Lower lobe of right lung (tissue), 2 donors: Measurements from ENCODE around the gene MEX3A. TPM values are rescaled to one million over a fixed set of nuclear protein-coding genes. Genes with fewer than 3 reads are reported as not detected.
A peak's percentile ranks its signal among the peaks of the same experiment; 100 is the strongest.
"Not testable (repeated sequence)": the region's sequence is repeated elsewhere in the genome, so short reads cannot be mapped to it uniquely, and the experiment has no call there.

Source experiments
- ATAC-seq, 2 donors: fragments of 200-7000 bp; cut with Tn5 transposase; one replicate each; pipeline ENCODE4 v1.9.1; 2020 to 2022; ENCODE audit warnings: mild to moderate bottlenecking in 2 of 2, moderate library complexity in 2 of 2
- DNase-seq: peaks from one replicate; pipeline ENCODE4 v3.0.0-alpha.2; 2020
- H3K27ac ChIP-seq: fragments of 200-600 bp; one replicate; pipeline ENCODE4 v1.8.0; 2022
- H3K27me3 ChIP-seq: fragments of 200-600 bp; one replicate; pipeline ENCODE4 v1.8.0; 2022; ENCODE audit warnings: low read depth
- H3K36me3 ChIP-seq: fragments of 200-600 bp; one replicate; pipeline ENCODE4 v1.8.0; 2022; ENCODE audit warnings: mild to moderate bottlenecking
- H3K4me1 ChIP-seq: fragments of 200-600 bp; one replicate; pipeline ENCODE4 v1.8.0; 2022
- H3K4me3 ChIP-seq: fragments of 200-600 bp; one replicate; pipeline ENCODE4 v1.8.0; 2022; ENCODE audit warnings: mild to moderate bottlenecking
- H3K9me3 ChIP-seq: fragments of 200-600 bp; one replicate; pipeline ENCODE4 v1.8.0; 2022
- intact Hi-C: fragments of 100-400 bp; cut with DNase I; formaldehyde crosslinking; loops from one replicate; pipeline ENCODE4 v1.11.0; 2022
- total RNA-seq: library from RNA; stranded (reverse); fragmentation: NEBNext Ultra II Directional; extraction: Animal tissue kit (Norgen Biotek cat#: 25700); gene quantifications from one replicate; pipeline ENCODE4 v1.2.1, GENCODE V29; 2021
- TF ChIP-seq, protein P1 (sequence below): fragments of 200-600 bp; IDR thresholded peaks from one replicate; pipeline ENCODE4 v1.8.0; 2022; ENCODE audit warnings: antibody characterized with exemption, mild to moderate bottlenecking
- donor health status: DM: no; HTN: yes; CAD: no; lungs with severe emphysema.

Gene MEX3A
- total RNA-seq, 1 donor from 2014 or later, result 0.74 TPM

DNA sequence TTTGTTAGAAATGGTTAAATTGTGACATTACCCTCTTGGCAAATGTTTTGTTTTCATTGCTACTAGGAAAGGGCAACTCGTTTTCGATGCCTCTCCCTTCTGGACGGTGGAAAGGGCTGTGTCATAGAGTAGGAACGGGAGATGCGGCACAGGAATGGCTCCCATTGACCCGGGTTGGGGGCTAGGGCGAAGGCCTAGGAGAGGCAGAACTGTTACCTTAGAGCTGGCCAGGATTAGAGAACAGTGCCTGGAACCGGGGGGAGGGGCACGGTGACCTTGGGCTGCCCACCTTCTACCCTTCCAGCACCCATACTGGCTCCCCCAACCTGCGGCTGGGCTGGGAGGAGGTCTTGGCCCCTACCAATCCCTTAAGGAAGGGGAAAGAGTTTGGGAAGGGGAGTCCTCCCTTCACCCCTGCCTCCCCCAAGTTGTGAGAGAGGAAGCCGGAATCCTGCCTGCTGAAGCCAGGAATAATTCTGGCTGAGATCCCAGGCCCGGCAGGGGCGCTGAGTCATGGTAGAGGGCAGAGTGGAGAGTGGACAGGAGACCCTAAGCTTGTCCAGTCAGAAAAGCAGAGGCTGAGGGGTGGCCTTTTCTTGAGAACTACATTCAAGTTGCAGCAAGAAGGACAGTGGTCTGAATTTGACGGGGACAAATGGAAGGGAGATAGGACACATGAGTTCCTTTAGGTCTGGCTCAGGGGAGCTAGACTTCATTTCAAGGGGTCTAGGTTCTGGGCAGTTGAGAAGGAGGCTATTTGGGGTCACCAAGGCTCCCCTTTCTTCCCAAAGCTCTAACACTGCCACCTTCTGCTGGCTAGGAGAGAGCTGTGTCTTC, 40.5 kb upstream of the MEX3A start:
- peak; percentile 75 for DNase-seq
- Histone ChIP-seq H3K9me3 (no peaks in the 10 kb centered on the region), H3K4me1 (peaks cover 100% of the 10 kb centered on the region), H3K27ac (peak overlapping the region; percentile 99), H3K36me3 (peaks cover under 1% of the 10 kb centered on the region), H3K4me3 (peak overlapping the region; percentile 46), H3K27me3 (no peaks in the 10 kb centered on the region)
- intact Hi-C loops, result no loop called here
- TF ChIP-seq, protein P1, sequence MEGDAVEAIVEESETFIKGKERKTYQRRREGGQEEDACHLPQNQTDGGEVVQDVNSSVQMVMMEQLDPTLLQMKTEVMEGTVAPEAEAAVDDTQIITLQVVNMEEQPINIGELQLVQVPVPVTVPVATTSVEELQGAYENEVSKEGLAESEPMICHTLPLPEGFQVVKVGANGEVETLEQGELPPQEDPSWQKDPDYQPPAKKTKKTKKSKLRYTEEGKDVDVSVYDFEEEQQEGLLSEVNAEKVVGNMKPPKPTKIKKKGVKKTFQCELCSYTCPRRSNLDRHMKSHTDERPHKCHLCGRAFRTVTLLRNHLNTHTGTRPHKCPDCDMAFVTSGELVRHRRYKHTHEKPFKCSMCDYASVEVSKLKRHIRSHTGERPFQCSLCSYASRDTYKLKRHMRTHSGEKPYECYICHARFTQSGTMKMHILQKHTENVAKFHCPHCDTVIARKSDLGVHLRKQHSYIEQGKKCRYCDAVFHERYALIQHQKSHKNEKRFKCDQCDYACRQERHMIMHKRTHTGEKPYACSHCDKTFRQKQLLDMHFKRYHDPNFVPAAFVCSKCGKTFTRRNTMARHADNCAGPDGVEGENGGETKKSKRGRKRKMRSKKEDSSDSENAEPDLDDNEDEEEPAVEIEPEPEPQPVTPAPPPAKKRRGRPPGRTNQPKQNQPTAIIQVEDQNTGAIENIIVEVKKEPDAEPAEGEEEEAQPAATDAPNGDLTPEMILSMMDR, result peak; percentile 11
- peak; percentile 5 to 23 for ATAC-seq

DNA sequence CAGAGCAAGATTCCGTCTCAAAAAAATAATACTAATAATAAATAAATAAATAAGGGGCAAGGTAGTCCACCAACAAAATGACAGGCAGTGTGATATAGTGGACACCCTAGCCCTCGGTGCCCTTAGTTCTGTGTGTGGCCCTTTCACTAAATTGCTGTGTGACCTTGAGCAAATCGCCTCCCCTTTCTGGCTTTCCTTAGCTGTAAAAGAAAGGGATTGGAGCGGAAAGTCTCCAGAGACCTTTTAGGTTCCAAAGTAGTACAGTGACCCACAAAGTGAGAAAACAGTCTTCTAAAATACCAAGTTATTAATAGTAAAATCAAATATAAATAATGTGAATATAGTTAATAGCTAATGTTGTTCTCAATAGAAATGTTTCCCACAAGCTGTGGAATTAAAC, 39.8 kb upstream of the MEX3A start:
- DNase-seq, result no peak
- H3K4me3 ChIP-seq, result peak overlapping the region; percentile 46
- intact Hi-C loops, result no loop called here

DNA sequence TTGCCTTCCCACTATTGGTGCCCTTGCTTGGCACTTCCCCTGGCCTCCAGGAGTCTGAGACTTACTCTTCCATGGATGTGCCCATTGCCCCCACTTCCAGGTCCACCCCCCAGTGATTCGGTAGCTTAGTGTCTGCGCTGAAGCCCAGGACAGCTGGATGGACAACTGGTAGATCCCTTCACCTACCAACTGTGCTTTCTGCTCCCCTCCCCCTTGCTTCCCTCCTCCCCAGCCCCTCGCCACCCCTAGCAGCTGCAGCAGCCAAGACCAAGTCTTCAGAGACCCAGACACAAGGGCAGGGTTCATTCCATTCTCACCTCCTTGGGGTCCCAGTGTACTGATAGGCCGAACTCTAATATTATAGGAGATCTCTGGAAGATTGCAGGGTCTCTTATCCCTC, 39.2 kb upstream of the MEX3A start:
- Histone ChIP-seq H3K36me3 (no peaks in the 10 kb centered on the region), H3K27me3 (no peaks in the 10 kb centered on the region), H3K27ac (peak overlapping the region; percentile 99), H3K4me3 (no peak overlapping the region), H3K9me3 (no peaks in the 10 kb centered on the region), H3K4me1 (peaks cover 100% of the 10 kb centered on the region)
- ATAC-seq (no peak), DNase-seq (no peak)
- TF ChIP-seq, protein P1, result no peak
- intact Hi-C loops, result no loop called here

More for the DNA sequence above, 39.8 kb upstream of the MEX3A start:
- ATAC-seq, result no peak
- no peaks in the 10 kb centered on the region for H3K9me3 ChIP-seq
- H3K27me3 ChIP-seq, result no peaks in the 10 kb centered on the region
- no peaks in the 10 kb centered on the region for H3K36me3 ChIP-seq
- TF ChIP-seq, protein P1, result no peak
- peak overlapping the region; percentile 99 for H3K27ac ChIP-seq
- peaks cover 100% of the 10 kb centered on the region for H3K4me1 ChIP-seq

DNA sequence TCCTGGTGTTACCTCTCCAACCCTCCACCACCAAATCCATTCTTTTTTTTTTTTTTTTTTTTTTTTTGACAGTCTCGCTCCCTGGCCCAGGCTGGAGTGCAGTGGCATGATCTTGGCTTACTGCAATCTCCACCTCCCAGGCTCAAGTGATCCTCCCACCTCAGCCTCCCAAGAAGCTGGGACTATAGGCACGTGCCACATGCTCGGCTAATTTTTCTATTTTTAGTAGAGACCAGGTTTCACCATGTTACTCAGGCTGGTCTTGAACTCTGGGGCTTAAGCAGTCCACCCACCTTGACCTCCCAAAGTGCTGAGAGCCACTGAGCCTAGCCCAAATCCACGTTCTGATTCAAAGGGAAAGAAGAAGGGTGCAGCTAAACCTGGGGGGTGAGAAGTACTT, 38.7 kb upstream of the MEX3A start:
- H3K9me3 ChIP-seq, H3K36me3 ChIP-seq, ATAC-seq, H3K27me3 ChIP-seq, DNase-seq, intact Hi-C loops: not testable (repeated sequence)
- Histone ChIP-seq H3K27ac (peak overlapping the region; percentile 99), H3K4me1 (peaks cover 97% of the 10 kb centered on the region), H3K4me3 (peak overlapping the region; percentile 25)

DNA sequence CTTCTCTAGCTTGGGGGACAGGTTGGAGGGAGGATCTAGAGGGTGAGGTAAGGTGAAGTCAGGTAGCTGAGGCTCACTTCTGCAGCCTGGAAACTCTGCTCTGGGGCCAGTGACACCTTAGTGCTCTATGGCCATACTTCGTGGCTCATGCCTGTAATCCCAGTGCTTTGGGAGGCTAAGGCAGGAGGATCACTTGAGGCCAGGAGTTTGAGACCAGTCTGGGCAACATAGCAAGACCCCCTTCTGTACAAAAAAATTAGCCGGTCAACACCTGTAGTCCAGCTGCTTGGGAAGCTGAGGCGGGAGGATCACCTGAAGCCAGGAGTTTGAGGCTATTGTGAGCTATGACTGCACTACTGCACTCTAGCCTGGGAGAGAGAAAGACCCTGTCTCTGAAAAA, 38.1 kb upstream of the MEX3A start:
- Histone ChIP-seq H3K4me1 (peaks cover 90% of the 10 kb centered on the region), H3K4me3 (peak overlapping the region; percentile 25), H3K36me3 (no peaks in the 10 kb centered on the region), H3K9me3 (no peaks in the 10 kb centered on the region), H3K27me3 (no peaks in the 10 kb centered on the region), H3K27ac (peak overlapping the region; percentile 99)
- no peak for DNase-seq
- ATAC-seq, result no peak
- intact Hi-C loops, result no loop called here
- TF ChIP-seq, protein P1, result no peak

DNA sequence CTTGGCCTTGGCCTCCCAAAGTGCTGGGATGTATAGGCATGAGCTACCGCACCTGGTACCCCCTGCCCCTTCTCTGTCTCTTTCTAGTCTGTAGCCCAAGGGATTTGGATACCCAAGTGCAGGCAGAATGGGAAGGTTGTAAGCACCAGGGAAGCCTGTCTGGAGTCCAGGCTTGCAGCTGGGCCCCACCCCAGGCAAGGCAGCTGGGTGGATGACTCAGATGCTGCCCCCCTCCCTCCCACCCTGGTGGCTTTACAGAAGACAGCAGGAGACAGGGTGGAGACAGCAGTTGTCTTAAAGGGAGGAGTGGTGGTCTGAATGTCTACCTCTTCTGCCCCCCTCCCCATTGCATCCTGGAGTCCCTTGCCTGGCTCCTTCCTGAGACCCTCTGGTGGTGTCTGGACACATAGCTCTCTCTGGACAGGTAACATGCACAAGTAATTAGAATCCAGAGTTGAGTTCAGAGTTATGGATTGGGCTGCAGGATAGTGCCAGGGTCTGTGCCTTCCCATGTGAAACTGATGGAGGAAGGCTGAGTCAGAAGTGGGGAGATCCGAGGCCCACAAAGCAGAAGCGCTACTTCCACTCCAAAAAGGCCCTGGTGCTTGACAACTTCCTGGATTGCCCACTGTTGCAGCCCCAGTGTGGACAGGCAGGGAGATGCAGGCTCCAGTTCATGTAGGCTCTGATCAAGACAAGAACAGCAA, 37.4 kb upstream of the MEX3A start:
- no peak for ATAC-seq
- TF ChIP-seq, protein P1, result no peak
- H3K27ac ChIP-seq, result peak overlapping the region; percentile 99
- peaks cover 84% of the 10 kb centered on the region for H3K4me1 ChIP-seq
- peak overlapping the region; percentile 25 for H3K4me3 ChIP-seq
- H3K27me3 ChIP-seq, result no peaks in the 10 kb centered on the region
- H3K36me3 ChIP-seq, result no peaks in the 10 kb centered on the region
- no peaks in the 10 kb centered on the region for H3K9me3 ChIP-seq
- no peak for DNase-seq
- intact Hi-C loops, result no loop called here
